Prostate gland (tissue), 2 donors: Measurements from ENCODE around the gene GIN1.

Experiments used
- CTCF ChIP-seq, 4 experiments: fragments of 200-600 bp in 2 of 4; fragments of 450-650 bp in 2 of 4; sonication (generic) in 2 of 4; IDR thresholded peaks; 1 replicate in 3 of 4; 2 replicates in 1 of 4; pipeline ENCODE4 v1.5.1; 2016 to 2019; ENCODE audit warnings: antibody characterized with exemption in 4 of 4, mild to moderate bottlenecking in 2 of 4, moderate library complexity in 2 of 4
- POLR2A ChIP-seq: fragments of 450-650 bp; IDR thresholded peaks from one replicate; pipeline ENCODE4 v1.6.1; 2016; ENCODE audit warnings: antibody characterized with exemption, mild to moderate bottlenecking
- POLR2AphosphoS5 ChIP-seq: sonication (generic); formaldehyde crosslinking; IDR thresholded peaks from one replicate; pipeline ENCODE4 v1.6.1; 2017; ENCODE audit warnings: antibody characterized with exemption

- TF ChIP-seq CTCF (IDR thresholded peaks at IDR 0.05) = no peak
- no peak for TF ChIP-seq POLR2AphosphoS5
- TF ChIP-seq POLR2A = no peak
Measured at GRCh38 chr5:103166706-103167105, 46.8 kb upstream of the GIN1 start.
